NOMO-1 (cell line): ENCODE data around the gene PID1.

Source experiments
- DNase-seq, 2 experiments: peaks; one replicate each; lab custom pipeline; 2025; ENCODE audit not compliant: unreplicated experiment in 2 of 2; lab: John Stamatoyannopoulos, UW

The PID1 gene

GRCh38 chr2:229129738-229130371 is 141.2 kb downstream of the PID1 start:
- no peak for DNase-seq

- no peak for DNase-seq
Measured at GRCh38 chr2:229127471-229127870, 143.6 kb downstream of the PID1 start.

GRCh38 chr2:229126066-229126465 is 145.0 kb downstream of the PID1 start:
- DNase-seq, result no peak

GRCh38 chr2:229124136-229124535 is 147.0 kb downstream of the PID1 start:
- DNase-seq, result no peak

GRCh38 chr2:229118927-229119326 is 152.2 kb downstream of the PID1 start:
- DNase-seq, result no peak

- DNase-seq, result no peak
Measured at GRCh38 chr2:229118336-229118735, 152.8 kb downstream of the PID1 start.

GRCh38 chr2:229111744-229112143 is 159.3 kb downstream of the PID1 start:
- DNase-seq, result no peak

GRCh38 chr2:229109195-229109594 is 161.9 kb downstream of the PID1 start:
- DNase-seq, result no peak

GRCh38 chr2:229107601-229108000 is 163.5 kb downstream of the PID1 start:
- no peak for DNase-seq

- DNase-seq, result no peak
Measured at GRCh38 chr2:229104974-229105387, 166.1 kb downstream of the PID1 start.

GRCh38 chr2:229104025-229104424 is 167.1 kb downstream of the PID1 start:
- no peak for DNase-seq

GRCh38 chr2:229101314-229101713 is 169.8 kb downstream of the PID1 start:
- no peak for DNase-seq

GRCh38 chr2:229099231-229099630 is 171.9 kb downstream of the PID1 start:
- DNase-seq, result no peak

- DNase-seq, result no peak
Measured at GRCh38 chr2:229098801-229099200, 172.3 kb downstream of the PID1 start.

GRCh38 chr2:229096409-229097066 is 174.5 kb downstream of the PID1 start:
- no peak for DNase-seq

GRCh38 chr2:229095472-229095871 is 175.6 kb downstream of the PID1 start:
- no peak for DNase-seq

GRCh38 chr2:229090225-229090624 is 180.9 kb downstream of the PID1 start:
- DNase-seq, result no peak

- DNase-seq, result no peak
Measured at GRCh38 chr2:229089776-229090175, 181.3 kb downstream of the PID1 start.

- DNase-seq, result no peak
Measured at GRCh38 chr2:229088966-229089700, 182.0 kb downstream of the PID1 start.

- DNase-seq, result no peak
Measured at GRCh38 chr2:229088517-229088913, 182.6 kb downstream of the PID1 start.

- no peak for DNase-seq
Measured at GRCh38 chr2:229087843-229088516, 183.1 kb downstream of the PID1 start.
